NCI-H128 (cell line): ENCODE data around the gene NUMBL.
A peak's percentile ranks its signal among the peaks of the same experiment; 100 is the strongest.
"Not testable (repeated sequence)": the region's sequence is repeated elsewhere in the genome, so short reads cannot be mapped to it uniquely, and the experiment has no call there.

Experiments
- DNase-seq: peaks from one replicate; lab custom pipeline; 2025; ENCODE audit not compliant: unreplicated experiment; lab: John Stamatoyannopoulos, UW

The NUMBL gene

DNA sequence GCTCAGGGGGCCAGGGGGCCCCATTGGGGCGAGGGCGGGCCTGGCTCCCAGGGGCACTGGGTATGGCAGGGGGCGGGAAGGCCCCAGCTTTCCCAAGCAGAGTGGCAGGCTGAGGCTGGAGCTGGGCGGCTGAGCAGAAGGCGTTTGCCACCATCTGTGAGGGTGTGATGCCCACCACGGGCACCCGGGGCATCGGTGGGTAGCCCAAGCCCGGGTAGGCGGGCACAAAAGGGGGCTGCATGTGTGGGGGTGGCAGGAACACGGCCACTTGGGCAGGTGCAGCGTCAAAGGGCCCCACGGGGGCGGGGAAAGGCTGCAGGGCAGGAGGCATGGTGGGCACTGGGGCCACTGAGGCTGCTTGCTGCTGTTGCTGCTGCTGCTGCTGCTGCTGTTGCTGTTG is 22.8 kb downstream of the NUMBL start:
- DNase-seq: no peak

GRCh38 chr19:40666803-40667438 is 23.5 kb downstream of the NUMBL start:
- no peak for DNase-seq

- DNase-seq: no peak
Observed at GRCh38 chr19:40663695-40664692, 26.5 kb downstream of the NUMBL start.

GRCh38 chr19:40662925-40663694 is 27.3 kb downstream of the NUMBL start:
- peak; percentile 55 for DNase-seq

GRCh38 chr19:40661616-40662015 is 28.8 kb downstream of the NUMBL start:
- no peak for DNase-seq

DNA sequence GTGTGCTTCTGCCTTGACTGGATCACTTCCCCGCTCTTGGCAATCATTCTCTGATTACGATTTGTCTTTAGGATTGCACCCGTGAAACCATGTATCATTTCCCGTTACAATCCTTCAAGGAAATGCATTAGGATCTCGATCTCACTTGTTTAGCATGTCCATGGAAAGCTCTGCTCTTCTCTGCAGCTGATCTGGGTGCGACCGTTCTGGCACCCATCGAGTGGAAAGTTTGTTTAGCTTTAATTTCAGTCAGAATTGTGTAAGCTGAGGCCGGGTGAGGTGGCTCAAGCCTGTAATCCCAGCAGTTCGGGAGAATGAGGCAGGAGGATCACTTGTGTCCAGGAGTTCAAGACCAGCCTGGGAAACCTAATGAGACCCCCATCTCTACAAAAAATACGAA is 30.9 kb downstream of the NUMBL start:
- DNase-seq: no peak

DNA sequence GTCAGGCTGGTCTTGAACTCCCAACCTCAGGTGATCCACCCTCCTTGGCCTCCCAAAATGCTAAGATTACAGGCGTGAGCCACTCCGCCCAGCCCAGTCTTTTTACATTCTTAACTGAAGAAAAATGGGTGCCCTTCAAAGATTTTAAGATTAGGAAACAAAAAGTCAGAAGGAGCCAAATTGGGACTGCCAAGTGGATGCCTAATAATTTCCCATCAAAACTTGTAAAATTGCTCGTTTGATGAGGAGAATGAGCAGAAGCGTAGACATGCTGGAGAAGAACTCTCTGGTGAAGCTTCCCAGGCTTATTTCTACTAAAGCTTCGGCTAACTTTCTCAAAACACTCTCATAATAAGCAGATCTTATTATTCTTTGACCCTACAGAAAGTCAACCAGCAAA is 31.3 kb downstream of the NUMBL start:
- DNase-seq: no peak

GRCh38 chr19:40658031-40658430 is 32.4 kb downstream of the NUMBL start:
- DNase-seq: no peak

DNA sequence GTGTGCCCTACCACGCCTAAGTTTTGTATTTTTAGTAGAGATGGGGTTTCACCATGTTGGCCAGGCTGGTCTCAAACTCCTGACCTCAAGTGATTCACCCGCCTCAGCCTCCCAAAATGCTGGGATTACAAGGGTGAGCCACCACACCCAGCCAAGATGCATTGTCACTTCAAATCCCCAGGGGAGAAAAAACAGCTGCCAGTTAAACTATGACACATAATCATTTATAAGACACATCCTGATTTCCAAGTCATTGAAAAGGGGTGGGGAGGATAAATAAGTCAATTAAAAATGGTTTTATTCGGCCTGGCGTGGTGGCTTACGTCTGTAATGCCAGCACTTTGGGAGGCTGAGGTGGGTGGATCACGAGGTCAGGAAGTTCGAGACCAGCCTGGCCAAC is 34.8 kb downstream of the NUMBL start:
- not testable (repeated sequence) for DNase-seq

- DNase-seq: not testable (repeated sequence)
Observed at GRCh38 chr19:40652303-40652702, 38.1 kb downstream of the NUMBL start.

GRCh38 chr19:40650749-40651305 is 39.6 kb downstream of the NUMBL start:
- no peak for DNase-seq

DNA sequence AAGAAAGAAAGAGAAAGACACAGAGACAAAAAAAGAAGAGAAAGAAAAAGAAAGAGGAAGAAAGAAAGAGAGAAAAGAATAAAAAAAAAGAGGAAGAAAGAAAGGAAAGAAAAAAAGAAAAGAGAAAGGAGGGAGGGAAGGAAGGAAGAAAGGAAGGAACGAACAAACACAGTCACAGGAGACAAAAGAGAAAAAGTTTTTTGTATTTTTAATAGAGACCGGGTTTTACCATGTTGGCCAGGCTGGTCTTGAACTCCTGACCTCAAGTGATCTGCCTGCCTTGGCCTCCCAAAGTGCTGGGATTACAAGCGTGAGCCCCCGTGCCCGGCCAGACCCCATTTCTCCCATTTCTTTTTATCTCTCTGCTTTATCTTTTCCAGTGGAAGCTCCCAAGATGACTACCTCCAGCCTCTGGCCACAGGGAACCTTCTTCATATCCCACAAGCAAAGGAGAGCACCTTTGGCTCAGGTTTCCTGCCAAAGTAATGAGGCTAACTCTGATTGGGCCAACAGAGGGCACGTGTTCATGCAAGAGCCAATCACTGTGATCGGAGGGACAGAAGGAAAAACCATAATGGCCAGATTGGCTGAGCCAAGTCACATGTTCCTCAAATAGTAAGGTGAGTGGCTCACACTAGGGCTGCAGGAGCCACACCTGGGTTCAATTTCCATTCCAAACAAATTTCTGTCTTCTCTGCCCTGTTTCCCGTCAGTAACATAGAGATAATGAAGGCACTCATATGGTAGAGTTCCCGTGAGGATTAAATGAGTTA is 40.4 kb downstream of the NUMBL start:
- not testable (repeated sequence) for DNase-seq

DNA sequence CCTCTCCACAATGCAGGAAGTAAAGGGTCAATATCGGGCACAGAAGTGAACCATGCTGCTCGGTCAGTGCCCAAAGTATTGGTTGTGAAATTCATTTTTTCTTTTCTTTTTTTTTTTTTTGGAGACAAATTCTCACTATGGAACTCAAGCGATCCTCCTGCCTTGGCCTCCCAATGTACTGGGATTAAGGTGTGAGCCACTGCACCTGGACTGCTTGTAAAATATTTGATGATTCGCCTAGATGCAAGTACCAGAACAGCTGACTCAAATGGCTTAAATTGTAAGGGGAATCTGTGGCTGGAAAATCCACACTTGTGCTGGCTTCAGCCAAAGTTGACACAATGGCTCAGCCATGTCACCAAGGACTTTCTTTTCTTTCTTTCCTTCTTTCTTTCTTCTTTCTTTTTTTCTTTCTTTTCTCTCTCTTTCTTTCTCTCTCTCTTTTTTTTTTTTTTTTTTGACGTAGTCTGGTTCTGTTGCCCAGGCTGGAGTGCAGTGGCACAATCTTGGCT is 43.7 kb downstream of the NUMBL start:
- DNase-seq: no peak

DNA sequence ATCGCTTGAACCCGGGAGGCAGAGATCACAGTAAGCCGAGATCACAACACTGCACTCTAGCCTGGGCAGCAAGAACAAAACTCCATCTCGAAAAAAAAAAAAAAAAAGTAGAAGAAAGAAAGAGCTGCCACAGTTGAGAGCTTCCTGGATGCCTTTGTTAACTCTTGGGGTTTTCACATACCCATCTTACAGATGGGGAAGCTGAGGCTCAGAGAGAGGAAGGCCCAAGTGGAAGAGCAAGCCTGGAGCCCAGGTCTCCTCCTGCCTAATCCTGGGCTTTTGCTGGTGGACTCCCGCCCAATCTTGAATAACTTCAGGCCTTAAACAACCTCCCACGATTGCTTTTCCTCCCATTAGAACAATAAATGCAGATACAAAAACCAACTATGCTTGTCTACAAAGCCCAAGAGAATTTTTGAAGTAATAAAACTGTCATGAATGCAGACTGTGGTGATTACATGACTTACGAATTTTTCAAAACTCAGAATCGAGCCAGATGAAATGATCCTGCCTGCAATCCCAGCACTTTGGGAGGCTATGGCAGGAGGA is 47.6 kb downstream of the NUMBL start:
- DNase-seq: no peak

DNA sequence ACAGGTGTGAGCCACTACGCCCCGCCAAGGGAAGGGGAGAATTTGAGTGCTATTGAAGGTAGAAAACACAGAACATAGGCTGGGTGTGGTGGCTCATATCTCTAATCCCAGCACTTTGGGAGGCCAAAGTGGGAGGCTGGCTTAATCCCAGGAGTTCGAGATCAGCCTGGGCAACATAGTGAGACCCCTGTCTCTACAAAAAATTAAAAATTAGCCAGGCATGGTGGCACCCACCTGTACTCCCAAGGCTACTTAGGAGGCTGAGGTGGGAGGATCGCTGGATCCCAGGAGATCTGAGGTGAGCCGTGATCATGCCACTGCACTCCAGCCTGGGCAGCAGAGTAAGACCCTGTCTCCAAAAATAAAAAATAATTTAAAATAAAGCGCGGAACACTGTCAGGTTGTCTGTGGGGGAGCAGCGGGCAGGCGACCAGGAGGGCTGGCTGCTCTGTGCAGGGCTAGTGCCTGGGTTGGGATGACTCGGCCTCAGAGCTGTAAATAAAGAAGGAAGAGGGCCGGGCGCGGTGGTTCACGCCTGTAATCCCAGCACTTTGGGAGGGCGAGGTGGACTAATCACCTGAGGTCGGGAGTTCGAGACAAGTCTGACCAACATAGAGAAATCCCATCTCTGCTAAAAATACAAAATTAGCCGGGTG is 48.3 kb downstream of the NUMBL start:
- DNase-seq: no peak

DNA sequence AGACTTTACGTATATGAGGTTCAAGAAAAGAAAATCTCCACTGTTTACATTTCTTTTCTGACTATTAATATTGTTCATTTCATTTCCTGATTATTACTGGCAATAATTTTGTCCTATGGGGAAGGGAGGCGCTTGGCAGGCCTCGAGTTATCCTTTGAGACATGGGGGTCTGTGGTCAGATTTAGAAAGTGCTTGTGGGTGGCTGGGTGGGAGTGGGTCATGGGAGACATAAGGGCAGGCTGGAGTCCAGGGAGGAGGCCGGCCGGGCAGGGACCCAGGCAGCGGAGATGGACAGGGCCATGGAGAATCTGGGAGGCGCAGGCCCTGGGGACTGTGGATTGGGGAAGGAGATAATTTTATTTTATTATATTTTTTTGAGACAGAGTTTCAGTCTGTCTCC is 49.2 kb downstream of the NUMBL start:
- DNase-seq: no peak

- DNase-seq: no peak
Observed at GRCh38 chr19:40640744-40641143, 49.7 kb downstream of the NUMBL start.

DNA sequence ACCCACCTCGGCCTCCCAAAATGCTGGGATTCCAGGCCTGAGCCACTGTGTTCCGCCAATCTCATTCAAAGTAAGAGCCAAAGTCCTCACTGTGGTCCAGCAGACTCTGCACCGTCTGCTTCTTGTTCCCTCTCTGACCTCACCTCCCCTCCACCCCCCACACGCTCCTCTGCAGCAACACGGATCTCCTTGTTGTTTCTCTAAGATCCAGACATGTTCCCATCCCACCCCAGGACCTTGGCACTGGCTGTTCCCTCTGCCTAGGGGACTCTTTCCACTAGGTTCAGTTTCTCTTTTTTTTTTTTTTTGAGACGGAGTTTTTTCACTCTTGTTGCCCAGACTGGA is 50.8 kb downstream of the NUMBL start:
- no peak for DNase-seq

- DNase-seq: no peak
Observed at GRCh38 chr19:40638327-40638726, 52.1 kb downstream of the NUMBL start.

GRCh38 chr19:40633207-40633606 is 57.2 kb downstream of the NUMBL start:
- DNase-seq: no peak
